Measurements from ENCODE around the gene AHCYL1.

The AHCYL1 gene

GRCh38 chr1:109977225-109977624 lies 7.3 kb upstream of the AHCYL1 start:
- no peak for DNase-seq

DNA sequence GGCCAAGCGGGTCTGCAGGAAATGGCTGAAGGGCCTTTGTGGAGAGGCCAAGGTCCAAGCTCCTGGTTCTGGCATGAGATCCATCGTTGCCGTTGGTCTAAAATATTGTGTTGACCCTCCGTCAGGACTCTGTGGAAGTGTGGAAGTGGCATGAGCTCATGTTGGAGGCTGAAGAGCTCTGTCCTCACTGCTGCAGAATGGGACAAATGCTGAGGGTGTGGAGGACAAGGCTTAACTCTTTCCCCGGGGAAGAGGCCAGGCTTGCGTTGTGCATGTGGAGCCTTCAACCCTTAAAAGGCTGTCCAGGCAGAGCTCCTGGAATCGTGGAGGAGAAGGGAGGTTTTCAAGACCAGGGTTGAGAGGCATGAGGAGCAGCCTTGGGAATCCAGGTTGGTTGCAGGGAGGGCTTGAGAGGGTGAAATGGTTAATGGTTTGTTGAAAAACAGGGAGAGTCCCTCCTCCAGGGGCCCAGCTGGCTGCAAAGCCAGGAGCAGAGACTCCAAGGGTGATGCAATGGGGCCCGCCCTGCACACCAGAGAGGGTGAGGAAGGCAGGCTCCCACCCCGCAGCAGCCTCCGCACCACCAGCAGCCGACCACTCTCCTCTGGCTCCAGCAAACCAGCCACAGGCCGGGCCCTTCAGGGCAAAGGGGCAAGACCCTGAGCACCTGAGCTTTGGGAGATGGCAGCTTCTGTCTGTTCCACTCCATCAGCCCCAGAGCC lies 6.7 kb upstream of the AHCYL1 start:
- no peak for DNase-seq

DNA sequence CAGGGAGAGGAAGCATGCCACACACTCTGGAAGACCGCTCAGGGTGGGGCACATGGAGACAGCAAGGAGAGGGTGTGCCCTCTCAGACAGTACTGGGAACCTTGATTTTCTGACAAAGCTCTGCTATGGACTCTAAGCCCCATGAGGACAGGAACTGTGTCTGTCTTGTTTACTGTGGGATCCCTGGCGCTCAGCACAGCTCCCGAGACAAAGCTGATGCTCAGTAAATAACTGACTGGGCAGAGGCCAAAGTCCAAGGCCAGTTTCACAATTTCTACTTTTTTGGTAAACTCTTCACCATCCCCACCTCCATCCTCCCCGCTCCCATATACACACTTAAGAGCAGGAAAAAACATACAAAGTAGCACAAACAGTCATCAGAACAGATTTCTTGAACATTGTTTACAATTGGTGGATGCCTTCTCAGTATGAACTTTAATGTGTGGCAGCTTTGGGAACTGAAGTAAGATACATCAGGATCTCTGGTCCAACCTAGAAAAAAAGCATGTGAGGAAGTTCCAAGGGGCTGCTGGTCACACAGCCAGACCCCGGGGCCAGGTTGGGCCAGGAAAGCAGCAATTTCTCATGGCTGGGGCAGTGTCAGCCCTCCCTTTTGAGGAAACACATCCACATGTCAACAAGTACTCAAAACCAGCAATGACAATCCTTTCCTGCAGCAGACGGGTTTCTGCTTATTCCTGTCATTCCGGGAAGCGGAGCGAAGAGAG lies 5.6 kb upstream of the AHCYL1 start:
- DNase-seq: no peak

GRCh38 chr1:109979489-109980091 lies 5.0 kb upstream of the AHCYL1 start:
- DNase-seq: no peak

DNA sequence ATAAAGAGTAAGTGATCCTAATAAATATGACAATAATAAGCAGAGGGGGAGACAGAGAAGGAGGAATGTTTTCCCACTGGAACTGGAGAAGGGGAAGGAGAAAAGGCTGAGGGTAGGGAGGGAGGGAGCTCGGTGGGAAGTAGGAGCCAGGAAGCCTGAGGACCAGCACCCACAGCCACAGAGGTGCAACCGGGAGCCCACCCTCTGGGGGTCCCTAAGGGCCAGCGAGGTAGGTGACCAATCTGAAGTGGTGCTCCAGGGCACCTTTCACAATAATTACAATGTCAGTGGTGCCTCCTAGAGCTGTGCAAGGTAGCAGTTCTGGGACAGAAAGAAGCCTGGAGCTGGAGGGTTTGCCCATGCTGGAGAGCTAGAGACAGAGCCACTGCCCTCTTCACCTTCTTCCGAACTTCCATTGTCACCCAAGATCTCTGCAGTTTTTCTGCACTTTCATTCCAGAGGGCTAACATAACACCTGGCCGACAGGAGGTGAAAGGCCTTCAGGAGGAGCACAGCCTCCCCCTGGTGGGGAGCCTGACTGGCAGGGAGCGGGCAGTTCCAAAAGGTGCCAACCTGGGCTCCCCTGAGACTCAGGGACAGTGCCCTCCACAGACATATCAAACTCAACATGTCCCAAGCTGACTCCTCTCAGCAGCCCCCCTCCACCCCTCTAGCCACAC lies 4.1 kb upstream of the AHCYL1 start:
- no peak for DNase-seq

DNA sequence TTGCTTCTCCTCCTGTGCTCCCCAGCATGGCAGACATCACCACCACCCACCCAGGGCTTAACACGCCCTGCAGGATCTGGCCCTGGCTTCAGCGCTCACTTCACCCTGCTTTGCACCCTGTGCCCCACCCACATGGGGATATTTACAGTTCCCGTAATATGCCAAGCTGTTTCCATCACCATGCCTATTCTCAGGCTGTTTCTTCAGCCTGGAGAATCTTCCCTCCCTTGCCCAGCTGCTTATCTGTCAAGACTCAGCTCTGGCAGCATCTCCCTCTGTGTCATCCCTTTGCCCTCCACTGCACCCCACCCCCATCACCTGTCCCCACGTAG lies 3.6 kb upstream of the AHCYL1 start:
- DNase-seq: no peak

DNA sequence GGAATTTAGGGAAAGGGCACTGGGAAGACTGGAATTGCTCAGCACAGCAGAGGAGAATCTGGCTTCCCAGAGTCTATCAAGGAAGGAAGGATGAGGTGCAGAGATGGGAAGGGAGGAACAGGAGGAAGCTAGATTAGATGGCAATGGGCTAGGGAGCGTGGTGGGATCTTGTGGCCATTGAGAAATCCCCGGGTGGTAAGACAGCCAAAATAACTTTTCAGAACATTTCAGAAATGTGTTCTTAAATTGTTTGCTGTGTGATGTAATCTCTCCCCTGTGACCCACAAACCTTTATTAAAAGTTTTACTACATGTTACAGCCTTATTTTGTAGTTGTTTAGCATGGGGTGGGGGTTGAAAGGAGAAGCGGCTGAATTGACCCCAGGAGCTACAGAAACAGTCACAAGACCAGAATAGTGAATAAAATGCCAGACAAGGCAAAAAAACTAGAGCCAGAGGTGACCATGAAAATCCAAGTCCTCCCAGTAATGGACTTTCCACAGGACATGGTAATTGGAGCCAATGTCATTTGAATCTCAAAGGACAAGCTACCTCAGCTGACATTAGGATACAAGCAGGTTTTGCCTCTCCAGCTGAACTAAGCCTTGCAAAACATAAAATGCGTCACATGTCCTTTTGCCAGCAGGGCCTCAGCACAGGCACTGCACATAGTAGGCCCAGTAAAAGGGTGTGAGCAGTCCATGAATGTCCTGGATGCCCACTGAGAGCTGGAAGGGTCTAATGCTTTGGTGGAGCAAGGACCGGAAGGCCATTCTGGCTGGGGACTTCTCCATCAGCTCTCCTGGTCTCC lies 980 bp upstream of the AHCYL1 start:
- no peak for DNase-seq

DNA sequence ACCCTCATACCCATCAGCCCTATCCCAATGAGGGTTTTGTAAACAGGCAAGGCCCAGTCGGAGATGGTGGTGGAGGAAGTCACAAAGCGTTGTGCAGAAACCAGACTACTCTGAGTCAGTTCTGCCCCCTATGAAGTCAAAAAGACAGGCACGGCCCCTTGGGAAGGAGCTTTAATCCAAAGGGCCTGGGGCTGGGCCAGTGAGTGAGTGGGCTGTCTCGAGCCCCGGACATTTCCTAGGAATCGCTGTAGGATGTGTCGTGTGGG lies 442 bp upstream of the AHCYL1 start:
- DNase-seq: no peak

GRCh38 chr1:109985247-109986053 lies 885 bp downstream of the AHCYL1 start:
- DNase-seq: no peak

- DNase-seq: no peak
These were observed 1.5 kb downstream of the AHCYL1 start for GRCh38 chr1:109986054-109986444.

- DNase-seq: no peak
These were observed 3.9 kb downstream of the AHCYL1 start for GRCh38 chr1:109988349-109988914.

- no peak for DNase-seq
These were observed 5.1 kb downstream of the AHCYL1 start for GRCh38 chr1:109989506-109990301.

DNA sequence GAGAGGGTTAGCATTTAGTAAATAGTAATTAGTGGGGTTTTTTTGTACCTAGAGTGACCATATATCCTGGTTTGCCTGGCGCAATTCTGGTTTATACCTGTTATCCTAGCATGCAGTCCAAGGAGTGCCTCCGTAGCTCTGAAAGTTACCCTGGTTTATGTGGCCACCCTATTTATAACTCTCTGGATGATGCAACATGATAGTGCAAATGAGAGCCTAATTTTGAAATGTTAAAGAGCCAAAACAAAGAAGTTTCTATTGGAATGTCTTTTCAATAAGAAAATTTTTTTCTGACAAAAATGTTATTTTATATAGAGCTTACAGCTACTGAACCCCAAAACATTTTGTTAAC lies 5.7 kb downstream of the AHCYL1 start:
- no peak for DNase-seq

DNA sequence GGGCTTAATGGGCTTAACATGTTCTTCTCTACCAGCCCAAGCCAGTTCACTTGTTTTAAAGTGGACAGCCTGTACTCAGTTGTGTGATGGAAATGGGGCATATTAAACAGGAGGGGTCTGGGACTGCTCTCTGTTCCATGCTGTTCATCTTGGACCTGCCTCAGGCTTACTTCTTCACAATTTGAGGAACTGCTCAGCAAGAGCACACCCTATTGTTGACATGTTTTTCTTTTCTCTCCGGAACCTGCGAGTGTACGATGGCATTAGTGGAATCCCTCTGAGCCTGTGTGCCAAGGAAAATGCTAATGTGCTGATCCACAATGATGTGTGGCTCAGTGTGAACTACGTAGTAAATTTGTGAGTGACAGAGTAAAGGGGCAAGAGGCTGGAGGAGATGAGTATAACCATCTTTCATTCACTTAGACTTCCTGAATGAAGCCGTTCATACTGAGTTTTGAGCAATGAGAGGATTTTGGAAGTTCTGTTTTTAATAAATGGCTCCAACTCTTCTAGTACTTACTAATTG lies 6.9 kb downstream of the AHCYL1 start:
- DNase-seq: no peak

- no peak for DNase-seq
These were observed 9.3 kb downstream of the AHCYL1 start for GRCh38 chr1:109993885-109994284.

DNA sequence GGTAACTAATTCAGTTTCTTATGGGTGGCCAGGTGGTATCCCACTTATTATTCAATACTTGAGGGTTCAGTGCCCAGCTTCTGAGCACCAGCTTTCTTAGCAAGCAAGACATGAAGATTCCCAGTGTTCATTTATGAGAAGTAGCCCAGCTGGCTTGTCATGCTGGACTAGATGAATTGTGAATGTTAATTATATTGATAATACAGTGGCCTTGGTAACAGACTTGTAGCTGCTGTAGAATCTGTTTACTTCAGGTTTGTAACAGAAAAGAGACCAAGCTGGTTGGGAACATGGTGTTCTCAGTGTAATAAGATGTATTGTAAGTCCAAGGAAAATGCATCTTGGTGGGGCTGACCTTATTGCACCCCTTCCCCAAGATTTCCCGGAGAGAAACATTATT lies 10.1 kb downstream of the AHCYL1 start:
- no peak for DNase-seq

DNA sequence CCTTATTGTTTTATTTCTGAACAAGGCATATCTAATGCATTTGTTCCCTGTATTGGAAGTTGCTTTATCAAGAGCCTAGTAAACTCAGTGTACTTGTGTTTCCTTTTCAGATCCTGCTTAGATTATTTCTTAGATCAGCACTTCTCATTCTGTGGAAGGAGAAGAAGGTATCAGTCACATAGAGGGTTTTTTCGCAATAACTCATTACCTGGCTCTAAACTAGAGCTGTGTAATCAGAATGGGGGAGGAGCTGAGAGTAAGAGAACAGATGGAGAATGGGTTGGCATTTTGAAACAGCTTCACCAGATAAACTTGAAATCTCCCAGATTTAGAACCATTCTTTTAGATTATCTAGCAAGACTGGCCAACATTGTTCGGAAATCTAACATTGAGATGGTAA lies 11.0 kb downstream of the AHCYL1 start:
- DNase-seq: no peak

GRCh38 chr1:109996476-109996875 lies 11.9 kb downstream of the AHCYL1 start:
- no peak for DNase-seq

DNA sequence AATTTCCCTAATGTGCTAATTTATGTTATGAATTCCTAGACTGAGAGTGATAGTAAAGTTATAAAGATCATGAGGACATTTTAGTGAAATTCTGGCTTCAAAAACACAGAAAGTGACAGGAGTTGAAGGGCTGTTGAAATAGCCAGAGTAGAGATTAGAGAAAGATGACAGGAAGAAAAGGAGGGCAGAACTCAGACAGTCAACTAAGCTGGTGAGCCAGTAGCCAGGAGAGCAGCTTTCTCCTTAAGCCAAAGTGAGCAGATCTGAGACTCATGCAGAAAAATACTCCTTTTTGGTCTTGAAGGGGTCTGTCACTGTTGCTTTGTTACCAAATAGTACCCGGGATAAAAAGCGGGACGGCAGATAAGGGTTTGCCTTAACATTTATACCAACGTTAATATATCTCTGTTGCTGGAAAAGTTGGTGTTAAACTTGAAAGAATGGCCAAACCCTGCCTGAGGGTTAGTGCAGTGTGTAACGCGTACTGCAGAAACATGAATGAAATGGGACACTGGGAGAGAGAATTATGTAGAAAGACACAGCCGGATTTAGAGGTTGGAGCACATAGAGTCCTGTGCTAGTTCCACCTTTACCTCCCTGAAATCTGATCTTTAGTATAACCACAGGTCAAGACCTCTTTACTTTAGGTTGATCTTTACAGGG lies 12.8 kb downstream of the AHCYL1 start:
- no peak for DNase-seq

DNA sequence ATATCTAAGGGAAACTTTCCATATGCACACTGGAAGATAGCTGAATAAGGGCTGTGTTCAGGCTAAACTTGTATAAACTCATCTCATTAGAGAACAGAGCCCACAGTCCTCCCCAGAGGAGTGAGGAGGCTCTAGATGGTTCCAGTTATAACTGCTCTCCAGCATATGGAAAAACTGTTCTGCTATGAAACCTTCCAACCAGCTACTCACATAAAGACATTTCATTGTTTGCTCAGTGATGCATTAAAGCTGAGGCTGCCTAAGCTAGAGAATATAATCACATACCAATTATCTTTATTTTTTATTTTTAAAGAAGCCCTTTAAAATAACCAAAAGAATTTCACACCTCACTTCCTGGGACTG lies 13.3 kb downstream of the AHCYL1 start:
- no peak for DNase-seq

DNA sequence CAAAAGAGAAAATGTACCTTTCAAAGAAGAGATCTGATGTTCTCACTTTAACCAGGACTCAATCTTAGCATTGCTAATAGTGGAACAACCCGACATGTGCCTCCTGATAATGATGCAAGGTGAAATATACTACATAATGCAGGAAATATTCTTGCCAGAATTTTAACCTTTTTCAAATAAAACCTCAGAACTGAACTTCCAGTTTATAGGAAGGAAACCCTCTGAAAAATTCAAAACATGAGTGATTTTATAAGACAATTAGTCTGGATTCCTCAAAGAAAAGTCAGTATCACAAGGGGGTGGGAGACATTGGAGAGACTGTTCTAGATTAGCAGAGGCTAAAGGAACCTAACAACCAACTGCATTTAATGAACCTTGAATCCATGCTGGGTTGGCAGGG lies 18.1 kb downstream of the AHCYL1 start:
- DNase-seq: no peak

All from COR-L47 (cell line).